Measurements from ENCODE around the gene C10orf143. TPM values are rescaled to one million over a fixed set of nuclear protein-coding genes. Genes with fewer than 3 reads are reported as not detected.

Gene C10orf143
- total and polyA plus RNA-seq, 3 donors from 2014 or later = 3.7 to 7.6 (median 7.2) TPM

DNA sequence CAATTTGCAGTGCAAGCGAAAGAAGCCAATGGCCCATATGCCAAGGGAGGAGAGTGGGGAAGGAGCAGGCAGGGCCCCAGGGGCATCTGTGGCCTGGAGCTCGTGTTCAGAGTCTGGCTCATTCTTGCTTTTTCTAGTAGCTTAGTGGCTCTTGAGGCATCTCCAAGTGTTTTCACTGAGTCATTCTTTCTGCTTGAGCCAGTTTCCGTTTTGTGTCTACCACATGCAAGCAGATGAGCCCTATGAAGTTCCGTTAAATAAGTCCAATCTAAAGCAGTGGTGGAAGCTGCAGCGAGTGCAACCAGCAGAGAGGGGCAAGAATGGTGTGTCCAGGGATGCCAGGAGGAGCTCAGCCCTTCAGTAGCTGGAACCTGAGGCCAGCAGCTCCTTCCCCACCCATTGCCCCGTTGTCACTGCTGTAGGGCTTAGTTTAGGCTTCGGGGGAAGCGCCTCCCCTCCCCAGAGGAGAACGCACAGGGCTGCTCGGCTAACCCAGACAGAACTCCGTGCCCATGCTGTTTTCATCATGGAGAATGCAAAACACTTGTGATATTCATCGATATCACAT is 89.2 kb downstream of the C10orf143 start:
- DNase-seq = no peak
- Histone ChIP-seq H3K4me3 (no peak overlapping the region), H3K4me1 (no peaks in the 10 kb centered on the region), H3K36me3 (ENCODE audit: low read depth, missing control alignments) (no peaks in the 10 kb centered on the region), H3K9me3 (no peaks in the 10 kb centered on the region), H3K27ac (no peak overlapping the region), H3K27me3 (no peaks in the 10 kb centered on the region)
- intact Hi-C loops (cut with DNase I; ENCODE audit: low total_unique reads) = no loop called here
- TF ChIP-seq, protein P1, sequence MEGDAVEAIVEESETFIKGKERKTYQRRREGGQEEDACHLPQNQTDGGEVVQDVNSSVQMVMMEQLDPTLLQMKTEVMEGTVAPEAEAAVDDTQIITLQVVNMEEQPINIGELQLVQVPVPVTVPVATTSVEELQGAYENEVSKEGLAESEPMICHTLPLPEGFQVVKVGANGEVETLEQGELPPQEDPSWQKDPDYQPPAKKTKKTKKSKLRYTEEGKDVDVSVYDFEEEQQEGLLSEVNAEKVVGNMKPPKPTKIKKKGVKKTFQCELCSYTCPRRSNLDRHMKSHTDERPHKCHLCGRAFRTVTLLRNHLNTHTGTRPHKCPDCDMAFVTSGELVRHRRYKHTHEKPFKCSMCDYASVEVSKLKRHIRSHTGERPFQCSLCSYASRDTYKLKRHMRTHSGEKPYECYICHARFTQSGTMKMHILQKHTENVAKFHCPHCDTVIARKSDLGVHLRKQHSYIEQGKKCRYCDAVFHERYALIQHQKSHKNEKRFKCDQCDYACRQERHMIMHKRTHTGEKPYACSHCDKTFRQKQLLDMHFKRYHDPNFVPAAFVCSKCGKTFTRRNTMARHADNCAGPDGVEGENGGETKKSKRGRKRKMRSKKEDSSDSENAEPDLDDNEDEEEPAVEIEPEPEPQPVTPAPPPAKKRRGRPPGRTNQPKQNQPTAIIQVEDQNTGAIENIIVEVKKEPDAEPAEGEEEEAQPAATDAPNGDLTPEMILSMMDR (IDR thresholded peaks at IDR 0.05) = no peak
- TF ChIP-seq POLR2A (IDR thresholded peaks at IDR 0.05) = no peak
- WGBS, 2 donors = 59 to 84% methylated on average over 6 to 12 of the region's 12 CpGs

DNA sequence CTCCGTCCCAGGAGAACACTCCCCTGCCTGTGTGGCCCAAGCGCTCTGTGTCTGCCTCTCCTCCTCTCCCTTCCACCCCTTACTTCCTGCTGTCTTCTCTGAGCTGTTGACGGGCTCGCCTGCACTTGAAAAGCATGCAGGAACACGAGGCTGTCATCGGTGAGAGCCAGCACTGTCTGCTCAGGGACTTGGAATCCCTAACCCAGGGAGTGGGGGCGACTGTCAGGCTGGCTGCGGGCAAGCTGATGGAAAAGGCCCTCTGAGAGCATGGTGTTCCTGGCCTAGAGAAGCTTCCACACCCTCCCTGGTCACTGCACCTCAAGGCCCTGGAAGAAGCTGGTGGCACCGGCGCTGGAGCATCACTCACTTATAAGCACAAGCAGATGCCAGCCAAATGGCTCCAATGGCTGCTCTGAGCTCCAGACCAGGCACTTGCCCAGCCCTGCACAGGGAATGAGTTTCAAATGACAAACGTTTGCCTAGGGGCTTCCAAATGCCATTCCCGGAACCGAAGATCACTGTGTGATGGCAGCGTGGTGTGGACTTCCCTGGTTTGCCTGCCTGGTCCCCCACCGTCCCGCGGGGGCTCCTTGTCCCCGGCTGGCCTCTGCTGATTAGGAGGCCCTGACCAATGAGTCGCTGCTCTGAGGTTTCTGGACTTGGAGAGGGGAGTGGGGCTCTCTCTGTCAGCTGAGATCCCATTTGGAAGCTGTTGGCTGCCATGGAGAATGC is 89.8 kb downstream of the C10orf143 start:
- H3K4me1 ChIP-seq = no peaks in the 10 kb centered on the region
- H3K9me3 ChIP-seq = no peaks in the 10 kb centered on the region
- H3K4me3 ChIP-seq = no peak overlapping the region
- TF ChIP-seq, protein P1 (IDR thresholded peaks at IDR 0.05) = no peak
- no peak for TF ChIP-seq POLR2A (IDR thresholded peaks at IDR 0.05)
- DNase-seq = no peak
- WGBS, 2 donors = 77% methylated on average over 19 of the region's 19 CpGs; no CpG with 5 or more reads in 1 of the 2 donors
- no peak overlapping the region for H3K27ac ChIP-seq
- intact Hi-C loops (cut with DNase I; ENCODE audit: low total_unique reads) = no loop called here
- no peaks in the 10 kb centered on the region for H3K27me3 ChIP-seq
- no peaks in the 10 kb centered on the region for H3K36me3 ChIP-seq (ENCODE audit: low read depth, missing control alignments)

DNA sequence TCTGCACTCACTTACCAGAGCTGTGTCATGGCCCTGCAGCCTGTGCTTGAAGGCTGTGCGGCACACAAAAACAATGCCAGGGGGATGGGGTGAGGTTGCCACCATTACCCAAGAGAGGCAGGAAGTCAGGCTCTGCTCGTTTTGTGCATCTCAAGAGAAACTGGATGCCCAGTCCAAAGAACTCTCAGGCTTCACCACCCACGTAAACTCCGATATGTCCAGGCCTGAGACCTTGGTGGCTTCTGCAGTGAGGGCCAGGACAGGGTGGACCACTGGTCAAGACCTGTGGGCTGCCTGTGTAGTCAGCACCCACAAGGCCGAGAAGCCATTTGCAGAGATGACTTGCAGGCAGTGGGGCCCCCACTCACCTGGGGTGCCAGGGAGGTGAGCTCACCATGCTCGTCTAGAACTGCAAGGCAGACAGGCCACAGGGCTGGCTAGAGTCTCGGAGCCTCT is 91.9 kb downstream of the C10orf143 start:
- Histone ChIP-seq H3K4me1 (no peaks in the 10 kb centered on the region), H3K36me3 (ENCODE audit: low read depth, missing control alignments) (no peaks in the 10 kb centered on the region), H3K9me3 (no peaks in the 10 kb centered on the region), H3K27me3 (no peaks in the 10 kb centered on the region), H3K27ac (no peak overlapping the region), H3K4me3 (no peak overlapping the region)
- WGBS, 2 donors = 86 to 87% methylated on average over 6 to 7 of the region's 7 CpGs
- TF ChIP-seq, protein P1 (IDR thresholded peaks at IDR 0.05) = no peak
- no peak for TF ChIP-seq POLR2A (IDR thresholded peaks at IDR 0.05)
- intact Hi-C loops (cut with DNase I; ENCODE audit: low total_unique reads) = no loop called here
- no peak for DNase-seq

DNA sequence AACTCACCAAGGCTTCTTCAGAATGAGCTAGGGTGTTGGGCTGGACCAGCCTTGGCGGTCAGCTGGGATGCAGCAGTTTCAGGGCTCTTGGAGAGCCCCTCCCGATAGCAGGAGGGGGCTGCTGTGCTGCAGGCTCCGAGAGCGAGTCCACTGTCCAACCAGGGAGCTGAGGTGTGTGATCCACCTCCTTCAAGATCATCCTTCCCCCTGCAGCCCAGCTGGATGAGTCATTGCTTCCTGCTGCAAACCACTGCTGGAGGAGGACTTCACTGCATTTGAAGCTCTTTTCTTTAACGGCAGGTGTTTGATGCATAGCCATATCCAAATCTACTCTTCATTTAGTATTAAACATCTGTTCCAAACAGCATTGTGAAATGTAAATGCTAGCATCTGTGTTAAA is 92.4 kb downstream of the C10orf143 start:
- no peak for TF ChIP-seq POLR2A (IDR thresholded peaks at IDR 0.05)
- TF ChIP-seq, protein P1 (IDR thresholded peaks at IDR 0.05) = no peak
- H3K4me1 ChIP-seq = no peaks in the 10 kb centered on the region
- intact Hi-C loops (cut with DNase I; ENCODE audit: low total_unique reads) = no loop called here
- H3K27ac ChIP-seq = no peak overlapping the region
- no peaks in the 10 kb centered on the region for H3K9me3 ChIP-seq
- no peak for DNase-seq
- H3K36me3 ChIP-seq (ENCODE audit: low read depth, missing control alignments) = no peaks in the 10 kb centered on the region
- 64 to 72% methylated on average over 5 of the region's 5 CpGs for WGBS, 2 donors
- no peak overlapping the region for H3K4me3 ChIP-seq
- no peaks in the 10 kb centered on the region for H3K27me3 ChIP-seq
